ENCODE measurements around the gene STK17B.
"Not testable (repeated sequence)": the region's sequence is repeated elsewhere in the genome, so short reads cannot be mapped to it uniquely, and the experiment has no call there.

The STK17B gene

DNA sequence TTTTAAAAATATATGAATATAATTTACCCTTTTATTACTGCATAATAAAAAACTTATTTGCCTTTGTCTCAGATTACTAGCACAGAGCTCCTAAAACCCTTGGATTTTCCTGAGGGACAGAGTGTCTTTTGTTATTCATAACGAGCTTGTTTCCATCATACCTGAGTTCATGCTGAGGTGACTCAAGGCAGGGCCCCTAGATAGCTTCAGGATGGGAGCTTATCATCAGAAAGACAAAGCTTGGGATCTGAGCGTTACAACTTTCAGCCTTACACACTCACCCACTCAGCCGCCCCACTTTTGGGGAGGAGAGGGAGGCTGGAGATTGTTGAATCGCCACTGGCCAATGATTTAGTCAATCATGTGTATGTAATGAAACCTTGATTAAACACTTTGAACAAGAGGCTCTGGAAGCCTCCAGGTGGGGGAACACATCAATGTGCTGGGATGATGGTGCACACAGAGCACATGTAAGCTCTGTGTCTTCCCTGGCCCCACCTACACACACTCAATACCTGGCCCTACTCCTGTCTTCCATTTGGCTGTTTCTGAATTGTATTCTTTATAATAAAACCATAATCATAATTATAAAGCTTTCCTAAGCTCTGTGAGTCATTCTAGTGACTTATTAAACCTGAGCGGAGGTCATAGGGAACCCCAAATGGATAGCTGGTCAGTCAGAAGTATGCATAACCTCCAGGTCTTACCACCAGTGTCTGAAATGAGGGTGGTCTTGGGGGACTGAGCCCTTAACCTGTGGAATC is 74.2 kb downstream of the STK17B start:
- H3K9me2 ChIP-seq (replicated peaks; ENCODE audit: low read depth, low read length) = no peaks in the 10 kb centered on the region

GRCh38 chr2:196096264-196096663 is 75.1 kb downstream of the STK17B start:
- Histone ChIP-seq H2AFZ (ENCODE audit: low read length) (no peak overlapping the region), H3K36me3 (ENCODE audit: insufficient read depth, low read length) (no peaks in the 10 kb centered on the region), H3K9me2 (replicated peaks; ENCODE audit: low read depth, low read length) (no peaks in the 10 kb centered on the region), H3K4me1 (ENCODE audit: insufficient read depth, low read length, poor library complexity, severe bottlenecking) (no peaks in the 10 kb centered on the region), H3K9ac (ENCODE audit: low read depth, low read length, poor library complexity, severe bottlenecking) (no peak overlapping the region), H4K20me1 (ENCODE audit: insufficient read depth, low read length, poor library complexity, severe bottlenecking) (no peaks in the 10 kb centered on the region), H3F3A (ENCODE audit: low read depth) (no peaks in the 10 kb centered on the region), H3K4me3 (ENCODE audit: low read length, poor library complexity, severe bottlenecking) (no peak overlapping the region), H3K9me3 (ENCODE audit: insufficient read depth, low read depth, low read length) (no peaks in the 10 kb centered on the region), H3K27me3 (ENCODE audit: insufficient read depth, low read length, poor library complexity, severe bottlenecking) (no peaks in the 10 kb centered on the region), H3K79me2 (ENCODE audit: insufficient read depth, low read length) (no peaks in the 10 kb centered on the region), H3K4me2 (ENCODE audit: low read depth, low read length, poor library complexity, severe bottlenecking) (no peak overlapping the region)
- TF ChIP-seq EZH2phosphoT487 (IDR thresholded peaks at IDR 0.05; ENCODE audit: borderline replicate concordance) (no peak), CTCF (conservative IDR thresholded peaks at IDR 0.05; ENCODE audit: low read length) (no peak)

More for the DNA sequence above, 74.2 kb downstream of the STK17B start:
- Histone ChIP-seq H2AFZ (ENCODE audit: low read length) (no peak overlapping the region), H3F3A (ENCODE audit: low read depth) (no peaks in the 10 kb centered on the region), H3K79me2 (ENCODE audit: insufficient read depth, low read length) (no peaks in the 10 kb centered on the region), H3K4me3 (ENCODE audit: low read length, poor library complexity, severe bottlenecking) (no peak overlapping the region), H3K4me1 (ENCODE audit: insufficient read depth, low read length, poor library complexity, severe bottlenecking) (no peaks in the 10 kb centered on the region), H3K9me3 (ENCODE audit: insufficient read depth, low read depth, low read length) (no peaks in the 10 kb centered on the region), H3K4me2 (ENCODE audit: low read depth, low read length, poor library complexity, severe bottlenecking) (no peak overlapping the region), H3K27me3 (ENCODE audit: insufficient read depth, low read length, poor library complexity, severe bottlenecking) (no peaks in the 10 kb centered on the region), H4K20me1 (ENCODE audit: insufficient read depth, low read length, poor library complexity, severe bottlenecking) (no peaks in the 10 kb centered on the region), H3K36me3 (ENCODE audit: insufficient read depth, low read length) (no peaks in the 10 kb centered on the region), H3K9ac (ENCODE audit: low read depth, low read length, poor library complexity, severe bottlenecking) (no peak overlapping the region)
- no peak for TF ChIP-seq EZH2phosphoT487 (IDR thresholded peaks at IDR 0.05; ENCODE audit: borderline replicate concordance)
- no peak for TF ChIP-seq CTCF (conservative IDR thresholded peaks at IDR 0.05; ENCODE audit: low read length)

GRCh38 chr2:196089448-196089847 is 81.9 kb downstream of the STK17B start:
- not testable (repeated sequence) for H3F3A ChIP-seq (ENCODE audit: low read depth); H3K79me2 ChIP-seq (ENCODE audit: insufficient read depth, low read length); H3K4me1 ChIP-seq (ENCODE audit: insufficient read depth, low read length, poor library complexity, severe bottlenecking); H3K27me3 ChIP-seq (ENCODE audit: insufficient read depth, low read length, poor library complexity, severe bottlenecking); H3K9me3 ChIP-seq (ENCODE audit: insufficient read depth, low read depth, low read length); H3K4me3 ChIP-seq (ENCODE audit: low read length, poor library complexity, severe bottlenecking); H2AFZ ChIP-seq (ENCODE audit: low read length); H3K9ac ChIP-seq (ENCODE audit: low read depth, low read length, poor library complexity, severe bottlenecking); H4K20me1 ChIP-seq (ENCODE audit: insufficient read depth, low read length, poor library complexity, severe bottlenecking); H3K36me3 ChIP-seq (ENCODE audit: insufficient read depth, low read length); H3K4me2 ChIP-seq (ENCODE audit: low read depth, low read length, poor library complexity, severe bottlenecking); H3K9me2 ChIP-seq (replicated peaks; ENCODE audit: low read depth, low read length)

GRCh38 chr2:196088203-196088602 is 83.2 kb downstream of the STK17B start:
- Histone ChIP-seq H3F3A (ENCODE audit: low read depth) (no peaks in the 10 kb centered on the region), H2AFZ (ENCODE audit: low read length) (no peak overlapping the region), H3K9ac (ENCODE audit: low read depth, low read length, poor library complexity, severe bottlenecking) (no peak overlapping the region), H3K9me3 (ENCODE audit: insufficient read depth, low read depth, low read length) (peaks cover 14% of the 10 kb centered on the region), H3K79me2 (ENCODE audit: insufficient read depth, low read length) (no peaks in the 10 kb centered on the region), H4K20me1 (ENCODE audit: insufficient read depth, low read length, poor library complexity, severe bottlenecking) (no peaks in the 10 kb centered on the region), H3K4me3 (ENCODE audit: low read length, poor library complexity, severe bottlenecking) (no peak overlapping the region), H3K4me2 (ENCODE audit: low read depth, low read length, poor library complexity, severe bottlenecking) (no peak overlapping the region), H3K36me3 (ENCODE audit: insufficient read depth, low read length) (no peaks in the 10 kb centered on the region), H3K27me3 (ENCODE audit: insufficient read depth, low read length, poor library complexity, severe bottlenecking) (no peaks in the 10 kb centered on the region), H3K9me2 (replicated peaks; ENCODE audit: low read depth, low read length) (no peaks in the 10 kb centered on the region), H3K4me1 (ENCODE audit: insufficient read depth, low read length, poor library complexity, severe bottlenecking) (no peaks in the 10 kb centered on the region)
- no peak for TF ChIP-seq EZH2phosphoT487 (IDR thresholded peaks at IDR 0.05; ENCODE audit: borderline replicate concordance)
- TF ChIP-seq CTCF (conservative IDR thresholded peaks at IDR 0.05; ENCODE audit: low read length) = no peak
